GM19035 (cell line): Measurements from ENCODE around the gene BHLHE23.

ENCODE experiments used
- ATAC-seq: cut with Tn5 transposase; IDR thresholded peaks from one replicate; pipeline ENCODE4 v1.9.1; 2021; ENCODE audit not compliant: unreplicated experiment

BHLHE23 gene

GRCh38 chr20:63026582-63027165 is 19.9 kb upstream of the BHLHE23 start:
- ATAC-seq, result no peak

GRCh38 chr20:63025534-63026331 is 19.0 kb upstream of the BHLHE23 start:
- ATAC-seq, result no peak

GRCh38 chr20:63024573-63025392 is 18.0 kb upstream of the BHLHE23 start:
- ATAC-seq, result no peak

GRCh38 chr20:63023936-63024571 is 17.3 kb upstream of the BHLHE23 start:
- no peak for ATAC-seq

- no peak for ATAC-seq
Measured at GRCh38 chr20:63023071-63023935, 16.5 kb upstream of the BHLHE23 start.

- ATAC-seq, result no peak
Measured at GRCh38 chr20:63022501-63022900, 15.7 kb upstream of the BHLHE23 start.

GRCh38 chr20:63021356-63022321 is 14.9 kb upstream of the BHLHE23 start:
- no peak for ATAC-seq

GRCh38 chr20:63020681-63021080 is 13.9 kb upstream of the BHLHE23 start:
- ATAC-seq, result no peak

- ATAC-seq, result no peak
Measured at GRCh38 chr20:63017826-63018411, 11.2 kb upstream of the BHLHE23 start.

- no peak for ATAC-seq
Measured at GRCh38 chr20:63017076-63017825, 10.5 kb upstream of the BHLHE23 start.

- ATAC-seq, result no peak
Measured at GRCh38 chr20:63016514-63017075, 9.8 kb upstream of the BHLHE23 start.

- ATAC-seq, result no peak
Measured at GRCh38 chr20:63015662-63016361, 9.0 kb upstream of the BHLHE23 start.

- no peak for ATAC-seq
Measured at GRCh38 chr20:63015147-63015661, 8.4 kb upstream of the BHLHE23 start.

- no peak for ATAC-seq
Measured at GRCh38 chr20:63014710-63015109, 7.9 kb upstream of the BHLHE23 start.

GRCh38 chr20:63014287-63014686 is 7.5 kb upstream of the BHLHE23 start:
- ATAC-seq, result no peak

GRCh38 chr20:63013207-63013606 is 6.4 kb upstream of the BHLHE23 start:
- no peak for ATAC-seq

GRCh38 chr20:63011798-63012197 is 5.0 kb upstream of the BHLHE23 start:
- ATAC-seq, result no peak
